Measurements from ENCODE around the gene EXOC6B. TPM values are rescaled to one million over a fixed set of nuclear protein-coding genes. Genes with fewer than 3 reads are reported as not detected.
A peak's percentile ranks its signal among the peaks of the same experiment; 100 is the strongest.

The EXOC6B gene
- total RNA-seq, 2 donors from 2014 or later = 21.3 to 28.8 TPM

- intact Hi-C loops (cut with DNase I) = no loop called here
- no peak overlapping the region for H3K9ac ChIP-seq (ENCODE audit: low read depth in 2 of 2, low read length in 2 of 2)
- no peak overlapping the region for H3K4me3 ChIP-seq
- TF ChIP-seq CTCF (IDR thresholded peaks at IDR 0.05) = no peak
- H3K4me1 ChIP-seq = peaks cover 5% of the 10 kb centered on the region
- DNase-seq = no peak
- H3K27me3 ChIP-seq = no peaks in the 10 kb centered on the region
- H3K9me3 ChIP-seq = no peaks in the 10 kb centered on the region
- H3K36me3 ChIP-seq = no peaks in the 10 kb centered on the region
- peak overlapping the region; percentile 1 for H3K27ac ChIP-seq
Observed at GRCh38 chr2:72275084-72275483, 550.7 kb downstream of the EXOC6B start.

- peak overlapping the region in 1 of 2 donors; percentile 6 for H3K9ac ChIP-seq (ENCODE audit: low read depth in 2 of 2, low read length in 2 of 2)
- TF ChIP-seq CTCF (IDR thresholded peaks at IDR 0.05) = no peak
- no peaks in the 10 kb centered on the region for H3K27me3 ChIP-seq
- no peaks in the 10 kb centered on the region for H3K9me3 ChIP-seq
- no peaks in the 10 kb centered on the region for H3K36me3 ChIP-seq
- no peak overlapping the region for H3K4me3 ChIP-seq
- DNase-seq = no peak
- peak overlapping the region; percentile 1 for H3K27ac ChIP-seq
- H3K4me1 ChIP-seq = peaks cover 5% of the 10 kb centered on the region
- intact Hi-C loops (cut with DNase I) = no loop called here
Observed at GRCh38 chr2:72274380-72274797, 551.4 kb downstream of the EXOC6B start.

GRCh38 chr2:72273384-72273783 lies 552.4 kb downstream of the EXOC6B start:
- H3K9ac ChIP-seq (ENCODE audit: low read depth in 2 of 2, low read length in 2 of 2) = peak overlapping the region in 1 of 2 donors; percentile 52
- peak; percentile 27 for DNase-seq
- no peak overlapping the region for H3K4me3 ChIP-seq
- no peaks in the 10 kb centered on the region for H3K9me3 ChIP-seq
- no peaks in the 10 kb centered on the region for H3K36me3 ChIP-seq
- TF ChIP-seq CTCF (IDR thresholded peaks at IDR 0.05) = no peak
- no peaks in the 10 kb centered on the region for H3K27me3 ChIP-seq
- H3K27ac ChIP-seq = peak overlapping the region; percentile 53
- peaks cover 5% of the 10 kb centered on the region for H3K4me1 ChIP-seq
- intact Hi-C loops (cut with DNase I) = no loop called here

GRCh38 chr2:72271766-72272641 lies 553.8 kb downstream of the EXOC6B start:
- no peaks in the 10 kb centered on the region for H3K27me3 ChIP-seq
- H3K36me3 ChIP-seq = no peaks in the 10 kb centered on the region
- TF ChIP-seq CTCF (IDR thresholded peaks at IDR 0.05) = no peak
- intact Hi-C loops (cut with DNase I) = no loop called here
- no peaks in the 10 kb centered on the region for H3K9me3 ChIP-seq
- H3K4me1 ChIP-seq = peaks cover 5% of the 10 kb centered on the region
- H3K9ac ChIP-seq (ENCODE audit: low read depth in 2 of 2, low read length in 2 of 2) = peak overlapping the region in 1 of 2 donors; percentile 27
- no peak overlapping the region for H3K4me3 ChIP-seq
- H3K27ac ChIP-seq = peak overlapping the region; percentile 53
- DNase-seq = peak; percentile 56

- H3K27ac ChIP-seq = peak overlapping the region; percentile 53
- TF ChIP-seq CTCF (IDR thresholded peaks at IDR 0.05) = no peak
- no peak for DNase-seq
Observed at GRCh38 chr2:72271276-72271614, 554.6 kb downstream of the EXOC6B start.

More at GRCh38 chr2:72271276-72271614, 554.6 kb downstream of the EXOC6B start:
- H3K4me3 ChIP-seq = no peak overlapping the region
- peaks cover 5% of the 10 kb centered on the region for H3K4me1 ChIP-seq
- H3K9ac ChIP-seq (ENCODE audit: low read depth in 2 of 2, low read length in 2 of 2) = peak overlapping the region in 1 of 2 donors; percentile 27
- no peaks in the 10 kb centered on the region for H3K36me3 ChIP-seq
- no peaks in the 10 kb centered on the region for H3K9me3 ChIP-seq
- intact Hi-C loops (cut with DNase I) = no loop called here
- H3K27me3 ChIP-seq = no peaks in the 10 kb centered on the region
